ENCODE data around the gene CTLA4.

The CTLA4 gene

DNA sequence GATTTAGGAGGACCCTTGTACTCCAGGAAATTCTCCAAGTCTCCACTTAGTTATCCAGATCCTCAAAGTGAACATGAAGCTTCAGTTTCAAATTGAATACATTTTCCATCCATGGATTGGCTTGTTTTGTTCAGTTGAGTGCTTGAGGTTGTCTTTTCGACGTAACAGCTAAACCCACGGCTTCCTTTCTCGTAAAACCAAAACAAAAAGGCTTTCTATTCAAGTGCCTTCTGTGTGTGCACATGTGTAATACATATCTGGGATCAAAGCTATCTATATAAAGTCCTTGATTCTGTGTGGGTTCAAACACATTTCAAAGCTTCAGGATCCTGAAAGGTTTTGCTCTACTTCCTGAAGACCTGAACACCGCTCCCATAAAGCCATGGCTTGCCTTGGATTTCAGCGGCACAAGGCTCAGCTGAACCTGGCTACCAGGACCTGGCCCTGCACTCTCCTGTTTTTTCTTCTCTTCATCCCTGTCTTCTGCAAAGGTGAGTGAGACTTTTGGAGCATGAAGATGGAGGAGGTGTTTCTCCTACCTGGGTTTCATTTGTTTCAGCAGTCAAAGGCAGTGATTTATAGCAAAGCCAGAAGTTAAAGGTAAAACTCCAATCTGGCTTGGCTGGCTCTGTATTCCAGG, at the start of gene CTLA4:
CTLA4 (plus strand) TSS at position 211 of the 640 bp plus-strand sequence; CDS start at position 383, 172 bp downstream.
- FAIRE-seq, result no peak

DNA sequence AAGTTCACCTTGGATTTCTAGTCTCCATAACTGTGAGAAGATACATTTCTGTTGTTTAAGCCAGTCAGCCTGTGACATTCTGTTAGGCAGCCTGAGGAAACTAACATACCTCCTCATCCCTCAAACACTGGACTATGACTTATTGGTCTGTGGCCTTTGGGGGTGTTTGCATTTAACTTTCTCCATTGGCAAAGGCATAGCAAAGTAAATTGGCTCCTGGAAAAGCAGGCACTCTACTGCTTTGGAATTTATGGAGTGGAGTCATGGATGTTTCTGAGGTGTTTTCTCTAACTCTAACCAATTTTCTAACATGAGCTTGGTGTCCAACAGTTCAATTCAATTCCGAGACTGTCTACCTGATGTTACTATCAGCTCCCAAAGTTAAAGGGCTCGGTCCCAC, 48.9 kb upstream of the CTLA4 start:
- FAIRE-seq, result no peak

DNA sequence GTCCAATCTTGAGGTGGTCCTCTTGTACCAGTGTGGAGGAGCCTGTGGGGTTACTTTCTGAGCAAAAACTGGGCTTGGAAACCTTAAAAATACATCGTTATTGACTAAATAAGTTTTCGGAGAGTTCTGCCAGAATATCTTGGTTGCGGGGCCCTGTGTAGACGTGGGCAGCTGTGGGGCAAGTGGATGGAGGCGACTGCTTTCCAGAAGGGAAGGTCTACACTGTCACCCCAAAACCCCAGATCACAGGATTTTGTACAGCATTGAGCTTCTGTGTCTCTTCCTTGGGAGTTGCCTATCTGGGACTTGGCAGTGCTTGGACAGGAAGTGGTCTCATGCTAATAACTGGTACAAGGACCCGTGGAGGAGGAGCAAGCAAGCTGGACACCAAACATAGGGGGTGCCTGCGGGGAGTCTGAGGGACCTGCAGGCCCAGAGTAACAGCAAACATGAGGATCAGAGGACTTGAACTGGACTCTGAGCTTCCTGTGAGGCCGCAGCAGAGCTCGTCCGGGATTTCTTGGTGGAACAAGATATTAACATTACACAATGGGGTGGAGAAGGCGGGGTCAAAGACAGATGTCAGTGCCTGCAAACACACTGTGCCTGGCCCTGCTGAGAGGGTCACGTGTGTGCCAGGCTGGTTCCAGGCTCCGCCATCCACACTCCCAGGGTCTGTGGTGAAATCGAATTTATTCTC, 48.0 kb upstream of the CTLA4 start:
- no peak for FAIRE-seq

DNA sequence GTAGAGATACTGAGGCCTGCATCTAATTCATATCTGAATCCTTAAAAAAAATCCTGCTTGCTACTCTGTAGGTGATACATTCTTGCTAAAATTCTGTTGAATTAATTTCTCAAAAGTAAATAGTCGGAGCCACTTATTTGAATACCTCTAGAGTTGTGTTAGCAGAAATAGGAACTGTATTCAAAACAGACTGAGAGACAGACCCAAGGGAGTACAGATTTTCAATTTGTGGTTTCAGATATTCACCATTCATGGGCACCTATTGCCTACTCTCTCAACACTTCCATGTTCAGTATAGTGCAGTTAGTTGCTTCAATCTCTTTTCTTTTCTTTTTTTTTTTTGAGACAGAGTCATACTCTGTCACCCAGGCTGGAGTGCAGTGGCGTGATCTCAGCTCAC, 46.6 kb upstream of the CTLA4 start:
- FAIRE-seq, result no peak

DNA sequence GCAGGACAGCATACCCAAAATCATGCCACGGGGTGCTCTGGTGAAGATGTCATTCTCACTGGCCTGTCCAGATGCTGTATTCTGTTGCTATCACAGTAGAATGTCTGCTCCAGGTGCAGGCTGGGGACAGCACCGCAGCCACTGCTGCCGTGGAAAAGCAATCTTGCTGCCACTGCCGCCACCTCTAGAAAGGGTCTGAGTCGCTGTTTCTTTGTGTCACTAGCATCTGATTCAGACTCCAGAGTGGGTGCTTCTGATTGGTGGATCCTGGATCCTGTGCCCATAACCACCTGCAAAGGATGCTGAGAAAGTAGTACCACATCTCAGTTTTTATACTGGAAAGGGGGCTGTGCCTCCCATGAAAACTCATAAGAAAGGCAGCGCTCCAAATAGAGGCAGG, 45.3 kb upstream of the CTLA4 start:
- FAIRE-seq, result no peak

DNA sequence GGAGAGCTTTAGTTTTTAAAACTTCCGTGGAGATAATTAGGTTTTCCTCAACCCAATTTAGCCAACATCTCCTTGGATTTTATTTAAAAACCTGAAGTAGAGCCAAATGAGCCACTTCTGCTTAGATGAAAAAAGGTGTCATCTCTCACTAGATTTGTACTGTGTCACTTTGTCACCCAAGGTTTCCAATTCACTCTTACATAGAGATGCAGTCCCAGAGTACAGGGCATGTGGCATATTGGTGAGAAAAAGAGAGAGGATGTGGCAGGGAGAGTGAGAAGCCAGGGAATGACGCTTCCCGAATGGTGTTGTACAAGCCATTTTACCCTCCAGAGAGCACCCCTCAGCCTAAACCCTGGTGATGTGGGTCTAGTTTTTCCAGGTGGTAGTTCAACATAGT, 44.4 kb upstream of the CTLA4 start:
- no peak for FAIRE-seq

DNA sequence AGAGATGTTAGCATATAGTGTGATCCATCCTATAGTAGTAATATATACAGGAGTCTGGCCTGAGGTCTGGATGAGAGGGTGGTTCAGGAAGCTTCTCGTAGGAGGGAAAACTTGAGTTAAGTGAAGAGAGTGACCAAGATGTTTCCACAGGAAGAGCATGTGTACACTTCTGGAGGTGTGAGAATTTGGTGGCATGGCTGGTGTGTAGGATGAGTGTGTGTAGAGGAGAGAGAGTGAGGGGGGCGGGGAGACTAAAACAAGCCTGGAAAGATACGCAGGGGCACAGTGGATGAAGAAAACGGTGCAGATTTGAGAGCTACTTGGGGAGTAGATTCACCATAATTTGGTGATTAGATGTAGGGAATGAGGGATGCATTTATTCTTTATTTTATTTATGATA, 43.5 kb upstream of the CTLA4 start:
- FAIRE-seq, result no peak

DNA sequence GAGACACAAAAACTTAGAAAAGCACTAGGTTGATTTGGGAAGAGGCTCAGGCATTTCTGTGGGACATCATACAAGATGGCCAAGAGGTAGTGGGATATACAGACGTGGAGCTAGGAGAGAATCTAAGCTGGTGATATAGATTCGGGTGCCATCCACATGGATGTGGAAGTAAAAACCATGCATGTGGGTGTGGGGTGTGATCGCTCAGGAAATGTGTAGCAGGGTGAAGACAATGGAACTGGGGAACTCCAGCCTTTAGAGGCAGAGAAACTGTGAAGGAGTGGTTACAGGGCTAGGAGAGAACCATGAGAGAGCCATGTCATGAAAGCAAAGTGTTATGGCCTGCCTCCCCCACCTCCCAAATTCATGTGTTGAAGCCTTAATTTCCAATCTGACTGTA, 43.0 kb upstream of the CTLA4 start:
- no peak for FAIRE-seq

DNA sequence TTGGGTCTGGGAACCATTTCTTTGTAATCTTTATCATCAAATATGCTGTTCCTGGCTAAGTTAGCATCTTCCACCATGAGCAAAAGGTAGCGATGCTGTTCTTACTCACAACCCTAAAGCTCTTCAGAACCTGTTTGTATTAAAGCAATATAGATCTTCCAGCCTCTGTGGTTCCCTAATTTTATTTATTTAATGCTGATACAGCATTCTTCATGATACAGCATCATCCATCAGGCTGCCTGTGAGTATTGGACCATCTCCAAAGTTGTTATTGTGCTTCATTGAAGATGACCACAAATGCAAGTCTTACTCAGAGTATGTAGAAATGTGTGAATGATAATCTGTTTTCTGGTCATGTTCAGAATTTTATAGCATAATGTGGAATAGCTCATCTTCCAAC, 40.9 kb upstream of the CTLA4 start:
- no peak for FAIRE-seq

DNA sequence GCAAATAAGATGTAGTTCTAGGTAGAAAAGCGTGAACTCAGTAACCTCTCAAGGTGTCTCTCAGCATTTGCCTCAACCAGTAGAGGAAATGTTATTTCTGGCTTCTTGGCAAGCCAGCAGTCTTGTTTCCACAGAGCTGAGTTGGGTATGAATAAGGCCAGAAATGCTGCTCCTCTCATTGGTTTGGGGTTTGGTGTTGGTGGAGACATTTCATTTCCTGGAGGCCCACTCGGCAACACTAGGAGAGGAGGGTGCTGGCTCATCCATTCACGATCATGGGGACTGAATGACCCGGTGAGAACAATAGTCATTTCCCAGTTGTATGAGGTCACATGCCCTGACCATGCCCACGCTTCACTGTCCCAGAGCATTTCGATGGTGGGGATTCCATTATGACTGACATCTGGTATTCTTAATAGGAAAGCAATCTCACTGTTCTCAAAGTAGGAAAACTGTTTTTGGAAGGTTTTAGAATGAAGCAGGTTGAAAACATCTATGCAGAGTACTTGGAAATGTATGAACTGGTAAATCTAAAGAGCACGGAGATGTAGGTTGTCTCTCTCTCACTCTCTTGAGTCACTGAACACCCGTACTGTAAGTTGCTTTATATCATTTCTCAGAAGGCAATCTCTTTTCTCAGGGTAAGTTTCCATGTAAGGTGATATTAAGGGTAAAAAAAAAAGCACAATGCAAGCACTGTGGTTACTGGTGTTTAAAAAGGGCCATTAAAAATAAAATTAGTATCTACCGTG, 37.1 kb upstream of the CTLA4 start:
- no peak for FAIRE-seq

DNA sequence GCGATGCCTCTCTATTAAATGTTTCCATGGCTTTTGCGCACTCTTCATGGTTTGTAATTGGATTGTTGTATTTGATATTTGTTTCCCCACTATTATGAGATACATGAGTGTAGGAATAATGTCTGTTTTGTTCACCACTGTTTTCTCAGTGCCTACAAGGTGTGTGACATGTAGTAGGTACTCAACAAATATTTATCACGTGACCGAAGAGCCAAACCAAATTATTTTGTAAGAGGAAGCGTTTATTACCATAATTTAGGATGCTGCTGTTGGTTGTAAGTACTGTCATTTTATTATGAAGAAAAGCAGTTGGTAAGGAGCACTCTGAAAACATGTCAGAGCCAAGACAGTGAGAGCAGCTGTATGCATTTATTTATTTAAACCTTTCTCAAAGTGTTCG, 32.2 kb upstream of the CTLA4 start:
- no peak for FAIRE-seq

DNA sequence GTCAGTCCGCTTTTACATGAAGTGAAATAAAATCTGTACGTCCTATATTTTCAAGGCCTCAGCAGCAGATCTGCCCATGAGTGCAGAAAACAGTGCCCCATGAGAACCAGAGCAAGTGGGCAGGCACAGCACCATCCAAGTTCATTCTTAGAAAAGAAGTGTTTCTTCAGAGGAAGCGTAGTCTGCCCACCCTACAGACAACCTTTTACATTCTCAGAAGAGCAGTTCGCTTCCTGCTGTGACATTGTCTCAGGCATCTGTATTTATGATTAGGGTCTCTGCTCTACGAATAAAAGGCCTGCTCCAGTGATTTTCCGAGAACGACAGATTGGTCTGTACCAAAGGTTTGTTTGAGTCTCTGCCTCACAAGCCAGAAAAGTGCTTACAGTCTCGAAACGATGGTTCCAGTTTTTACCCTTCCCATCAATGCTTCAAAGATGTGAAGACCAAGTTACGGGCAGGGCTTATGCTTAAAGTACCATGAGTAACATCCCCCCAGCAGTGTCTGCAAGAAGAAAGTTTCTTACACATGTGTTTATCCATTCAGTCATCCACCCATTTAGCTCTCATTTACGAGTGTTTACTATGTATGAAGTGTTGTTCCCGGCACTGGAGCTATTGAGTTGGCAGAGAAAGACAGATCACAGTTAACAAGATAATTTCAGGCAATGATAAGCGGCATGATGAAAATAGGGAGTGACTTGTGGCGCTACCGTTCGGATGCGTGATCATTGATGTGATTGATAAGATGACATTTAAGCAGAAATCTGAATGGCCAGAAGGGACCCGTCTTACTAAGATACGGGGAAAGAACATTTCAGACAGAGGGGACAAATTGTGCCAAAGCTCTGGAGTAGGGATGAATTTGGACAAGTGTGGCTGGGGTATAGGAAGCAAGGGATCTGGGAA, 31.4 kb upstream of the CTLA4 start:
- no peak for FAIRE-seq

DNA sequence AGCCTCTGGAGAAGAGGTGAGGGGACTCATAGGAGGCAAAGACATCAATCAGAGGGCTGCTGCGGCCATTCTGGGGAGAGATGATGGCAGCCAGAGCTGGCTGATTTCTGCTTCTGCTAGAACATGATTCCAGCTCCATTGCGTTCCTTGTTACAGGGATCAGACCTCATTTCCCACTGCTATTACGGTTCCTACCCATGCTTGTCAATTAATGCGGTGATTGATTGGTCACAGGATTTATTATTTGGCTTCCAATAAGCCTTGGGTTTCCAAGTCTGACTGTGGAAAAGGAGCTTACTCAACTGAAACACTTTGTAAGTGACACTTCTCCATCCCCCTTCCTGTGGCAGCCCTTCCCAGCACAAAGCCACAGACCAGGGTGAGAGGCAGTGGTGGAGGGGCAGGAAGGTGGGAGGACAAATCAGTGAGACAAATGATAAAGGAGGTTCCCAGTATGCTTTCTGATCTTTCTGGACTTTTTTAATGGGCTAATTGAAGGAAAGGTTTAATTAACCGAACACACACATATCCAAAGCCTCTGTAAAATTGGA, 26.8 kb upstream of the CTLA4 start:
- no peak for FAIRE-seq

DNA sequence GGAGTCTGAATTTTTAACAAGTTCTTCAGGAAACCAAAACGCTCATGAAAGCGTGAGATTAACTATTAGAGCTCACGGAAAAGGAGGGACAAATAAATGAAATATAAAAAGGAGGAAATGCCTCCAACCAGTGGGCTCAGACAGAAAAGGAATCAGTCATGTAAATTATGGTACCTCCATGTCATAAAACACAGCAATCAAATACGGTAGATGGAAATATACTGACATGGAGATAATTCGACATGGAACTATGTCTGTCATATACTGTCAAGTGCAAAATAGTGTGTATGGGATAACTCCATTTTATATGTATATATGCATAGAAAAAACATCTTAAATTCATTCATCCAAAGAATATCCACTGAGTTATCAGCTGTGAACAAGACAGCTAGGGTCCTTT, 25.9 kb upstream of the CTLA4 start:
- no peak for FAIRE-seq

DNA sequence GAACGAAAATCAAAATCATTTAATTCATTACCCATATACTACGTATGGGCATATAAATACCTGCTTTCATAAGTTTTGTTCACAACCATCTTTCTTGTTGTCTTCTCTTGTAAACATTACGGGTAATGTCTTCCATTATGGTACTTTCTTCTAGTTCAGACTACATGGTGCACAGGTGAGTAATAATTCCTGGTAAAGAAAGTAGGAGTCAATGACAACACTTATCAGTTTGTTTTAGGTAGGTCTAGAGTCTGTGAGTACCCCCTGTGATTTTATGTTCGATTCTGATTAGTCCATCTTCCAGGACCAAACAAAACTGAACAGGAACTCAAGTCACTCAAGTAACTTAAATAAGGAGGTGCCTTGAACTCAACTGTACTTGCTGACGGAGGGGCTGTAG, 25.2 kb upstream of the CTLA4 start:
- FAIRE-seq, result no peak

DNA sequence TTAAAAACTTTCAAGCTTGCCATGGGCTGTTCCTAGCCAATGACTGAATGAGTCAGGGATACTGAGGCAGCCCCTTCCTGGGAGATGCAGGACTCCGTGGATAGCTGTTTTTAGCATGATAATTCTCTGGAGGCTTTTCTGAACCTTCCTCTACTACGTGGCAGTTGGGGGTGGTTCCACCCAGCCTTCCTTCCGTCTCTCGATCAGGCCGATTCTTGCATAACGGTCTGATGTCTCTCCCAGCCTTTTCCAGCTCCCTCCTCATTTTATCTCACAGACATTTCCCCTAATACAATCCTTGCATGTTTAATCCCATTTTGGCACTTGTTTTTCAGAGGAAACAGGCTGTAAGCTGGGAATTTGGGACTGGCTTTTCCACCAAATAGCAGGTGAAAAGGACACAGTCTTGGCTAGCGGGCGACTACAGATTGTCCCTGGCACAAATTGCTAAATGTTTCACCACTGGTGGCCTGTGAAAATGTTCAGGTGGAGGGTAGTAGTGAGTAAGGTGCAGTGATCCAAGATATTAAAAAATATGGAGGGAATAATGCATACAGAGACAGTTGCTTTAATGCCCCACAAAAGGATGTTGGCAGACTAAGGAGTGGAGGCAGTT, 21.0 kb upstream of the CTLA4 start:
- FAIRE-seq, result no peak

DNA sequence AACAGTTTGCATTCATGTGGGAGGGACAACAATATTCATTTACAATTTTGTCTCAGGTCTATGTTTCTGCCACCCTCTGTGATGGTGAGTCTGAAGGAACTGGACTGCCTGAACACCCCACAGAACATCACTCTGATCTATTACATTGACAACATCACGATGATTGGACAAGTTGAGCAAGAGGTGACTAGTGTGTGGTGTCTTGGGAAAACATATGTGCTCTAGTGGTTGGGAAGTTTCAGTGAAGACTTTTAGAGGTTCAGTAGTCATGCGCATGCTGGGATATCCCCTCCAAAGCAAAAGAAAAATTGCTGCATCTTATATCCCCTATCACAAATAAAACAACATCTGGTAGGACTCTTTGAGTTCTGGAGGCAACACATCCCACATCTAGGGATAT, 18.6 kb upstream of the CTLA4 start:
- FAIRE-seq, result no peak

DNA sequence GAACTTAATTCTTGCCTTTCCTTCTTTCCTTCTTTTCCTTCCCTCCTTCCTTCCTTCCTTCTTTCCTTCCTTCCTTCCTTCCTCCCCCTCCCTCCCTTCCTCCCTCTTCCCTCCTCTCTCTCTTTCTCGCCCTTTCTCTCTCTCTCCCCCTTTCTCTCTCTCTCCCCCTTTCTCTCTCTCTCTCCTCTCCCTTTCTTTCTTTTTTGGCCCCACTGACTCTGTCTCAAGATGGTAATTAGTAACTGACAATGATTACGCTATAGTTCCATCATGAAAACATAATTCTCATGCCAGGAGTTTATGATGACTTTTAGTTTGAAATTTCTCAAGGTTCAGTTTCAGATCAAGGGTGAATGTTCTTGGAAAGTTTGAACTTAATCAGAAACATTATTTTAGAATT, 14.8 kb upstream of the CTLA4 start:
- FAIRE-seq, result no peak

DNA sequence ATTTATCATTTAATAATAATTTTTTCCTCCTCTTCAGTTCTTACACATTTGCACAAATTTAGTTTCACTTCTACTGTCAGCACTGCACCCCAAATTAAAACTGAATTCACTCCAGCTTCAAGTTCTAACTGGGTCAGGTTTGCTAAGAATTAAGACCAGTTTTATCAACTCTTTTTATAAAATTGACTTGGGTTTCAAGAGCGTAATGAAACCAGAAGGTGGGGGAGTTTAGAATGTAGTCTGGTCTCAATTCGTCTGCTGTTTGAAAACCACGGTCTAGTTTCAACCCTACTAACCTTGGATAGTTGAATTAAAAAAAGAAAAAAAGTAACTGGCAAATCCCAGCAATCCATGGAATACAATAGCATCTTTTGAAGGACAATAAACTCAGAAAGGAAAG, 14.3 kb upstream of the CTLA4 start:
- FAIRE-seq, result no peak

DNA sequence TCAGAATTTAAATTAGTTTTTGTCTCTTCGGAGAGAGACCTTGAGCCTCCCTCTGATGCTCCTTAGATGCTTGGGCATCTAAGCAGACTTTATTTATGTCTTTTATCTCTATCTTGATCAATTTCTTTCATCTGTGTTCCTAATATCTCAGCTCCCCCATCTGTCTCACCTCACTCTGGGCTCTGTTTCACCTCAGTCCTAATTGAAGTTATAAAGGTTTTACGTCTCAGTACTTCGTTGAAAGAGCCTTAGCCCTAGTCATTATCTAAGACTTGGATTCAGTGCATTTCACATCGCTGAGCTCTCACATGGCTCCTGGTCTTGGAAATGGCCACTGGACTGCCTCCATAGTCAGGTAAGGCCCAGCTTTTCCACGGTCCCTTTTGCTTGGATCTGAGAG, 13.8 kb upstream of the CTLA4 start:
- no peak for FAIRE-seq

DNA sequence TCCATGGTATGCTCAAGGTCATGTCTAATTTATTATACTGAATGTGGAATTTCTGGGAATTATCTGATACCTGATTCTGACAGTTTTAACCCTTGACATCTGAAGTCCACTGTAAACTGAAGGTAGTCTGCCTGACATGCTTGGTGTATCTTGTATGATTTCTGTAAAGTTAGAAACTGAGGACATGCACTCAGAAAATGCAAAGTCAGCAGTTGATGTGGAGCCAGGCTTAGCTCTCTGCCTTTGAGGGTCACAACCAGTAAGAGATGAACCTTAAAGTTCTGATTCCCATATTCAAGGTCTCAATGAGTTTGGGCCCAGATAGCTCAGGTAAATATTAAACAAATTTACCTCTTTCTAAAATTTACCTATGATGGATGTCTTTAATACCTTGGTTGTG, 12.3 kb upstream of the CTLA4 start:
- FAIRE-seq, result no peak

DNA sequence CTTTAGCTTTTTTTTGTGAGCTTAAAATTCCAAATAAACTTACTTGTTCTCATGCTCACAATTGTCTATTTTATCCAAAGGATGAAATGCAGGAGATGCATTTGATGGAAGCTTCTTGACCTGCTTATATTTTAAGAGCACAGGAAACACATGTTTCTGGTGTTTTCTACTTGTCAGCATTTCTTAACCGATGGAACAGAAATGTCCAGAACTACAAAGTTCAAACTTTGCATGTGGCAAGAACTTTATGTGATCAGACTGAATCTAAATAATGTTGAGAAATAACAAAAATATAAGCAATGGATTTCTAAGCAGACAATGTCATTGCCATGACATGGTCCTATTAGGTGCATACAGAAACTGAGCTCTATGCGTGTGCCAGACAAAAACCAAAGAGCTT, 9.9 kb upstream of the CTLA4 start:
- FAIRE-seq, result no peak

All from colon (tissue), 2 donors.